Keratinocyte (primary cell): ENCODE measurements around the gene EGFLAM.

Source experiments
- CTCF ChIP-seq, 3 experiments: IDR thresholded peaks in 1 of 3; conservative IDR thresholded peaks in 1 of 3; optimal IDR thresholded peaks in 1 of 3; 2 replicates in 2 of 3; 3 replicates in 1 of 3; pipeline versions ENCODE3 to v1.5.1; 2011; ENCODE audit warnings: low read length in 3 of 3, mild to moderate bottlenecking in 3 of 3, moderate library complexity in 2 of 3, control low read depth in 1 of 3, inconsistent platforms in 1 of 3; ENCODE audit not compliant: insufficient read depth in 2 of 3; ENCODE audit errors: extremely low read depth in 1 of 3
- EZH2 ChIP-seq: IDR thresholded peaks from one replicate; pipeline ENCODE4 v1.6.1; 2012; ENCODE audit warnings: inconsistent platforms, mild to moderate bottlenecking, low read length, moderate library complexity

GRCh38 chr5:38342261-38342660, 83.9 kb downstream of the EGFLAM start:
- no peak for TF ChIP-seq CTCF (optimal IDR thresholded peaks at IDR 0.05 in 1 of 3, IDR thresholded peaks at IDR 0.05 in 1 of 3, conservative IDR thresholded peaks at IDR 0.05 in 1 of 3; ENCODE audit: extremely low read depth in 1 of 3, insufficient read depth in 2 of 3, low read length in 3 of 3)
- TF ChIP-seq EZH2: no peak
